ENCODE results near the gene ABCA2. TPM values are rescaled to one million over a fixed set of nuclear protein-coding genes. Genes with fewer than 3 reads are reported as not detected.
"Not testable (repeated sequence)": the region's sequence is repeated elsewhere in the genome, so short reads cannot be mapped to it uniquely, and the experiment has no call there.

The ABCA2 gene
- total and polyA plus RNA-seq, 12 donors, result 2.9 to 150 (median 31.5) TPM

DNA sequence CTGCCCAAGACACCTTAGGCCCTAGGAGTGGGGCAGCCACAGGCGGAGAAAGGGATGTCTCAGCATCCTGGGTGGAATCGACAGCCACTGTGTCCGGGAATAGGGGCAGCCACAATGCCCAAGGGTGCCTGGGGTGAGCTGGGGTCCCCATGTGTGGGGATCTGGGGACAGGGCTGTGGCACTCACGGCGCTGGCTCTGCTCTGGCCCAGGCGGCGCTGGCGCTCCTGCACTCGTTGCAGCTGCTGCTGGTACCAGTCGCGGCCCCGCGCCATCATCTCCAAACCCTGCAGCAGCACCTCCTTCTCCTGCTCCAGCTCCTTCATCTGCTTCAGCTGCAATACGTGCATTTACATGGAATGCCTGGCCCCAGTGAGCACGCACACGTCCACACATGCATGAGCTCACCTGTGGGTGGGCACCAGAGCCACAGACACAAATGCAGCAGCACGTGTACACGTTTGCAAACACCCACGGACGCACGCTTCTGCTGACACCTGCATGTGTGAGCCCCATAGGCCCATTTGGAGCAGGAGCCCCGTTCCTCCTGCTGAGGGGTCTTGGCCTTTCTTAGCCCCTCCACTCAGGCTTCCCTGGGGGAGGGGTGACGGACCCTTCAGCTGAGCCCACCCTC is 37.4 kb upstream of the ABCA2 start:
- DNase-seq, result no peak
- Histone ChIP-seq H3K36me3 (replicated peaks in 1 of 2) (no peaks in the 10 kb centered on the region), H3K27ac (no peak overlapping the region), H3K4me1 (replicated peaks in 1 of 2) (no peaks in the 10 kb centered on the region), H3K27me3 (peaks cover 12% of the 10 kb centered on the region), H3K9me3 (replicated peaks in 1 of 3) (no peaks in the 10 kb centered on the region), H3K4me3 (no peak overlapping the region)
- TF ChIP-seq, protein P1, sequence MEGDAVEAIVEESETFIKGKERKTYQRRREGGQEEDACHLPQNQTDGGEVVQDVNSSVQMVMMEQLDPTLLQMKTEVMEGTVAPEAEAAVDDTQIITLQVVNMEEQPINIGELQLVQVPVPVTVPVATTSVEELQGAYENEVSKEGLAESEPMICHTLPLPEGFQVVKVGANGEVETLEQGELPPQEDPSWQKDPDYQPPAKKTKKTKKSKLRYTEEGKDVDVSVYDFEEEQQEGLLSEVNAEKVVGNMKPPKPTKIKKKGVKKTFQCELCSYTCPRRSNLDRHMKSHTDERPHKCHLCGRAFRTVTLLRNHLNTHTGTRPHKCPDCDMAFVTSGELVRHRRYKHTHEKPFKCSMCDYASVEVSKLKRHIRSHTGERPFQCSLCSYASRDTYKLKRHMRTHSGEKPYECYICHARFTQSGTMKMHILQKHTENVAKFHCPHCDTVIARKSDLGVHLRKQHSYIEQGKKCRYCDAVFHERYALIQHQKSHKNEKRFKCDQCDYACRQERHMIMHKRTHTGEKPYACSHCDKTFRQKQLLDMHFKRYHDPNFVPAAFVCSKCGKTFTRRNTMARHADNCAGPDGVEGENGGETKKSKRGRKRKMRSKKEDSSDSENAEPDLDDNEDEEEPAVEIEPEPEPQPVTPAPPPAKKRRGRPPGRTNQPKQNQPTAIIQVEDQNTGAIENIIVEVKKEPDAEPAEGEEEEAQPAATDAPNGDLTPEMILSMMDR (IDR thresholded peaks at IDR 0.05), result no peak
- TF ChIP-seq POLR2A (IDR thresholded peaks at IDR 0.05), result no peak
- intact Hi-C loops (cut with DNase I), result no loop called here
- WGBS, 4 donors, result 90 to 95% (median 94%) methylated on average over 15 to 23 of the region's 23 CpGs

DNA sequence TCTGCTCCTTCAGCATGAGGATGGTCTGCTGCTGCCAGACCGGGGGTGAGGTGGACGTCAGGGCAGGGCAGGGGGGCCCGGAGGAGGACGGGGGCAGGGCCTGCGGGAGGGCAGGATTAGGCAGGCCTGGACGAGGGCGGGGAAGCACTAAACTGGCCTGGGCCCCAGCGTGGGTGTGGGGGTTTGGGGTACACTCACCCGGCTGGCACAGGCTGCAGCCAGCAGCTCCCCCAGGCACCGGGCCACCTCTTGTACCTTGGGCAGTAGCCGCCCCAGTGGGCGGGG is 36.8 kb upstream of the ABCA2 start:
- no peak overlapping the region for H3K4me3 ChIP-seq
- no peak for DNase-seq
- H3K4me1 ChIP-seq (replicated peaks in 1 of 2), result no peaks in the 10 kb centered on the region
- intact Hi-C loops (cut with DNase I), result no loop called here
- peaks cover 12% of the 10 kb centered on the region for H3K27me3 ChIP-seq
- H3K27ac ChIP-seq, result no peak overlapping the region
- TF ChIP-seq POLR2A (IDR thresholded peaks at IDR 0.05), result no peak
- TF ChIP-seq, protein P1 (IDR thresholded peaks at IDR 0.05), result no peak
- H3K36me3 ChIP-seq (replicated peaks in 1 of 2), result no peaks in the 10 kb centered on the region
- WGBS, 4 donors, result 40 to 90% (median 86%) methylated on average over 1 to 12 of the region's 12 CpGs; no CpG with 5 or more reads in 1 of the 4 donors
- H3K9me3 ChIP-seq (replicated peaks in 1 of 3), result no peaks in the 10 kb centered on the region

DNA sequence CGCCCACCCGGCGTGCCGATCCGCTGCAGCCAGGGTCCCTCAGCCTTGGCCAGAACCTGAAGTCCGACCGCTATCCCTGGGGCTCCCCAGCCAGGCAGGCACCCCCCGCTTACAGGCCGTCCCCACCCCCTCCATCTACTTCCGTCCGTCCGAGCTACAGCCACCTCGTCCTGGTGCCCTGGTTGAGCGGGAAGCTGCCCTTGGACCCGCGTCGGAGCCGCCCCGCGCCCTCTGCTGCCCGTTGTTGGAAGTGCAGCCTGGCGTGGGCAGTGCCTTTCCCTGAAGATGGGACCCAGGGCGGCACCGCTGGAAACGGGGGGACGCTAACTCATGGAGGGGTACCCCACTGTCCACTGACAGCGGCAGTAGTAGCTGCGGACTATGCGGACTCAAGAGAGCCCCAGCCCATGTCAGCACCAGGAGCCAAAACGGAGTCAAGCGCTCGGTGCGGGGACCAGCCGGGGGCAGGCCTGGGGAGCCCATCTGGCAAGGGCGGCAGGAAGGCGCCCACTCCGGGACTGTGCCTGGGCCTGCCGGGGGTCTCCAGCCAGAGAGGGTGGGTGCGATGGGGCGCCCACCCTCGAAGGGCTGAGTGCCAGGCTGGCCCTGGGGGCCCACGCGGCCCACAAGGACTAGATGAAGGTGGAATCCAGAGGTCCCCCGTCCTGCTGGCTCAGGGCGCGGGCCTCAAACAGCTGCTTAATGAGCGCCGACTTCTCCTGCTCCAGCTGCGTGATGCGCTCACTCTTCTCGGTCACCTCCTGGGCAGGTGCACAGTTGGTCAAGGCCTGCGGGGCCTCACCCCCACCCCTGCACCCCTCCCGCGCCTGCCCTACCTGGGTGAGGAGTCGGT is 36.2 kb upstream of the ABCA2 start:
- intact Hi-C loops (cut with DNase I), result no loop called here
- Histone ChIP-seq H3K36me3 (replicated peaks in 1 of 2) (no peaks in the 10 kb centered on the region), H3K9me3 (replicated peaks in 1 of 3) (no peaks in the 10 kb centered on the region), H3K4me1 (replicated peaks in 1 of 2) (no peaks in the 10 kb centered on the region), H3K27ac (no peak overlapping the region), H3K4me3 (no peak overlapping the region), H3K27me3 (peaks cover 7% of the 10 kb centered on the region)
- WGBS, 4 donors, result 44 to 75% (median 57%) methylated on average over 20 to 55 of the region's 55 CpGs
- TF ChIP-seq, protein P1 (IDR thresholded peaks at IDR 0.05), result peak; percentile 84 to 98 (median 94)
- no peak for TF ChIP-seq POLR2A (IDR thresholded peaks at IDR 0.05)
- peak; percentile 59 to 84 (median 74) for DNase-seq

DNA sequence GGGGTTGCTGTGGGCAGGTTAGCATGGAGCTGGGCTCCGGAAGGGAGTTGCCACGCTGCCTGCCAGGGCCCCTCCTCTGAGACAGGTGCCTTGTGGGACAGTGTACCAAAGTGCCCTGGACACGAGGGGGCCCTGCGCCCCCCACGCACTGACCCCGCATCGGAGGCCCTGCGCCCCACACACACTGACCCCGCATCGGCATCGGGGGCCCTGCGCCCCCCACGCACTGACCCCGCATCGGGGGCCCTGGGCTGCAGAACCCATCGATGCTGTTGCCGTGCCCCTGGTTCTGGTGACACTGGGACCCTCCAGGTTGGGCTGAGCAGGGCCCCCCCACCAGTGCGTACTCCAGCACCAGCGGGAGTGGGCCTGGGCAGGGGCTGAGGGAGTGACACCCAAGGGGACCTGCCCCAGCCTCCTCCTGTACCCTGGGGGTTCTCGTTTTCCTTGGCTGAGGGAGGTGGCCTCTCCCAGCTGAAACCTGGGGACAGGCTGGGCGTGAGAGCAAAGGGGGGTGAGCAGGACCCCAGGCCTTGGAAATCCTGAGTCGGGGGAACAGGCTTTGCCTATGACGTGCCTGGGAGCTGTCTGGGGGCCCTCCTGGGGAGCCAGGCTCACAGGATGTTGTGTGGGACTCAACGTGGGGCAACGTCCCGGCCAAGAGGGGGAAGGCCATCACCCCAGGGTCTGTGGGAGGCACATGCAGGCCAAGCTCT is 35.4 kb upstream of the ABCA2 start:
- no peak for TF ChIP-seq POLR2A (IDR thresholded peaks at IDR 0.05)
- TF ChIP-seq, protein P1 (IDR thresholded peaks at IDR 0.05), result no peak
- no peak overlapping the region for H3K4me3 ChIP-seq
- no peaks in the 10 kb centered on the region for H3K4me1 ChIP-seq (replicated peaks in 1 of 2)
- no peak overlapping the region for H3K27ac ChIP-seq
- no peaks in the 10 kb centered on the region for H3K27me3 ChIP-seq
- 64 to 90% (median 78%) methylated on average over 2 to 26 of the region's 26 CpGs for WGBS, 4 donors
- no peaks in the 10 kb centered on the region for H3K36me3 ChIP-seq (replicated peaks in 1 of 2)
- no peak for DNase-seq
- H3K9me3 ChIP-seq (replicated peaks in 1 of 3), result no peaks in the 10 kb centered on the region
- intact Hi-C loops (cut with DNase I), result no loop called here

DNA sequence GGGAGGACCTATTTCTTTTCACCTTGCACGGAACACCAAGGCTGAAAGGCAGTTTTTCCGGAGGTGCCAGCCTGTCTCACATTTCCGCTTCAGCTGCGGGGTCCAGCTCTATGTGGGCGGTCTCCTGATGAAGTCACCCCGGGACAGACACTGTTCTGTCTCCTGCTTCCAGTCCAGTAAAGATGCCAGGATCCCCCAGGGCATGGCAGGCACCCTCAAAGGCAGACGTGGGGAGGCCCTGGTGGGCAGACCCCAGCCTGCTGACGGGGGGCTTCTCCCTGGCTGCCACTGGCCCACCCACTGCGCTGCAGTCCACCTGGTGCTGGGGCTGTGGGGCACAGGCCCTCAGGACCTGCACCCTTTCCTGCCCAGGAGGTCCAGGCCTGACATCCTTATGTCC is 34.8 kb upstream of the ABCA2 start:
- H3K36me3 ChIP-seq (replicated peaks in 1 of 2); H3K4me3 ChIP-seq; H3K4me1 ChIP-seq (replicated peaks in 1 of 2); DNase-seq; H3K27me3 ChIP-seq; intact Hi-C loops (cut with DNase I); H3K27ac ChIP-seq; H3K9me3 ChIP-seq (replicated peaks in 1 of 3): not testable (repeated sequence)
- WGBS, 4 donors, result 75 to 96% (median 89%) methylated on average over 5 to 7 of the region's 9 CpGs; no CpG with 5 or more reads in 1 of the 4 donors
